HG02885 (cell line): ENCODE measurements around the gene DNM1L.

Experiments
- ATAC-seq: cut with Tn5 transposase; IDR thresholded peaks from one replicate; pipeline ENCODE4 v1.9.1; 2021; ENCODE audit warnings: mild to moderate bottlenecking; ENCODE audit not compliant: unreplicated experiment, poor library complexity

The DNM1L gene

DNA sequence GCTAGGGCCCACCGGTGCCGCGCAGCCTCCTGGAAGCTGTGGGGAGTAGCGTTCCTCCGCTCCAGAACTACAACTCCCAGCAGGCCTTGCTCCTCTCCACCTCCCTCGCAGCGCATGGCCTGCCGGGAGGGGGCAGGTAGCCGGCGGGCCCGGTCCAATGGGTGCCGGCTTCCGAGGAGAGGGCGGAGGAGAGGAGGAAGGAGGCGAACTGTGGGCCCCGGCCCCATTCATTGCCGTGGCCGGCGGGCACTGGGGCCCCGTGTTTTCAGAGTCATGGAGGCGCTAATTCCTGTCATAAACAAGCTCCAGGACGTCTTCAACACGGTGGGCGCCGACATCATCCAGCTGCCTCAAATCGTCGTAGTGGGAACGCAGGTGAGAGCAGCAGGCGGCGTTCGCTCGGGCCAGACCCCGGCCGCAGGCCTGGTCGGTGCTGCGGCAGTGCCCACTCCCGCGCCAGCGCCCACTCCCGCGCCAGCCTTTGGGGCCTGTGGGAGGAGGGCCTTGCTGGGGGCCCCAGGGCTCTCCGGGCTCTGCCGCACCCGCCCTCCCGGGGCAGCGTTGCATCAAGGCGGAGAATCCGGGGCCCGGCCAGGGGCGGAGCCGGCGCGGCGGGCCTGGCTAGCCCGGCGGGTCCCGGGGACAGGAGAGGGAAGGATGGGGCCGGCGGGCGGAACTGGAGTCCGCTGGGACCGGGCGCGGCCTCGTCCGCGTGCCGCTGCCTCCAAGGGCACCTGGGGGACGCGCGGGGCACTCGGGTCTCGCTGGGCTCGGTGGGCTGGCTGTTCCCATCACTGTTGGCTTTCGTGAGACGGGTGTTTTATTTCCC is at the start of gene DNM1L:
Gene DNM1L, plus strand, starts transcription at position 211 of the 829 bp plus-strand sequence. Its CDS starts 63 bp downstream, at position 274.
- ATAC-seq = peak; percentile 93

DNA sequence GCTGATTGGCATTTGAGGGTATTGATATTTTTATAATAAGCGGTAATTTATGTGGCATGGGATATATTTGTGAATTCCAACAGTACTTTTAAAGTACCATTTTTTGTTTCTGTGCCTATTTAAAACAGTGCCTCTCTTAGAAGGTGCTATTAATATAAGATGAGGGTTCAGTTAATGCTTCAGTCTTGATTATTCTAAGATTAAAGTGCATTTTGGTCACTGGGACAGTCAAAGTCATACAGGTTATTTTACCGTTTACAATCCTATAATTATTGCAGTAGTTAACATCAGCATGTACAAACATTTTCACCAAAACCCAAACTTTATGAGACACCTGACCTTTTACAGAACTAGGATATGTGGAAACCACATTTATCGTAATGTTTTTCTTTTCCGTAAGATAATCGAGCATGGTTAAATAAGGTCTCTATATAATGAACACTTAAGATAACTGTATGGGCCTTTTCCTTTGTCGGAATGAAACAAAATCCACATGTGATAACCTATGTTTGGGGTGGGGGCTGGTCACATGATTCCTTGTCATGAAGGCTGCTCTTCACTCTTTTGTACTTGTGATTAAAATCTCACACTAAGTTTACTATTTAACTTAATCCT is 37.7 kb upstream of the DNM1L start:
- no peak for ATAC-seq

DNA sequence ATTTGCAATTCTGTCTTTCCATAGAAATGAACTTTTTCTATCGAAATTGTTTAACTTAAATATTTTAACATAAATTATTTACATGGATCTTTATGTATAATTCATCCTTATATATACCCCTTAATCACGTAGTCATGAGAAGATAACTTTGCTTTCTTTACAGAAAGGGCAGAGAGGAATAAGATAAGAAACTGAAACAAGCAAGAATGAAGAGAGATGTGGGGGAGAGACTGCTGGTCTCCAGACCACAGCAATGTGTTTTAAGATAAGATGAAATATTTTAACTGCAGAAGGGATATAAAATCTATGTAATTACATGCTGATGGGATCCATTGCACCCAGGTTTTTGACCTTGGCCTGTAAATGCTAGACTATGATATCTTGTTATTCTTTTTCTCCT is 34.7 kb upstream of the DNM1L start:
- ATAC-seq = no peak

DNA sequence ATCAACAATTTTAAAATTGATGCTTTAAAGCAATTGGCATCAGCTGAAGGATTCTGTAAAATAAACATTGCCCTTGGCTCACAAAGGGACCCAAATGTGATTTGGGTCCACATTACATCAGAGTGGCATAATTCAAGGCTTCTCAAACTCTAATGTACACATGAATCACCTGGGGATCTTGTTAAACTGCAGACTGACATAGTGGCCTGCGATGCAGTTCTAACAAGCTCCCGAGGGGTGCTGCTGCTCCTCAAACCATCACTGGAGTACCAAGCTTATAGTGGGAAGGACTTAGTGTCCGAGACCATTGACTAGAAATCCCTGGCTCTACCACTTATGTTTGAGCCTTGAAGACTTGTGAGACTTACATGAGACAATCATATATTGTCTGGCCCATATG is 31.8 kb upstream of the DNM1L start:
- ATAC-seq = no peak

DNA sequence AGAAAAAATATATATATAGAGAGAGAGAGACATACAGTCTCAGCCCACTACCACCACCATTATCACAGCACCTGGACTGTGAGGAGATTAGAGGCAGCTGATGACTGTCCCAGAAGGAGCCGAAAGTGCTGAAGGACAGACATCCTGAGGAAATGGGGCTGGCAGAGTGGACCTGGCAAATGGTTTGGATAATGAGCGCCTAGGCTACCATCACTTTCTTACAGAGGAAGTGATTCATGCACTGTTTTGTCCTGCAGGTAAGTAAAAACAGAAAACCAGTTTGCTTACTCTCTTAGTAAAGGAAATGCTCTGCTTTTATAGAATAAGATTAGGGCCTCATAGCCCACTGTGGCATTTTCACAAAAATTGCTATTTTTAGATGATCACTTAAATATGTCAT is 28.6 kb upstream of the DNM1L start:
- no peak for ATAC-seq

DNA sequence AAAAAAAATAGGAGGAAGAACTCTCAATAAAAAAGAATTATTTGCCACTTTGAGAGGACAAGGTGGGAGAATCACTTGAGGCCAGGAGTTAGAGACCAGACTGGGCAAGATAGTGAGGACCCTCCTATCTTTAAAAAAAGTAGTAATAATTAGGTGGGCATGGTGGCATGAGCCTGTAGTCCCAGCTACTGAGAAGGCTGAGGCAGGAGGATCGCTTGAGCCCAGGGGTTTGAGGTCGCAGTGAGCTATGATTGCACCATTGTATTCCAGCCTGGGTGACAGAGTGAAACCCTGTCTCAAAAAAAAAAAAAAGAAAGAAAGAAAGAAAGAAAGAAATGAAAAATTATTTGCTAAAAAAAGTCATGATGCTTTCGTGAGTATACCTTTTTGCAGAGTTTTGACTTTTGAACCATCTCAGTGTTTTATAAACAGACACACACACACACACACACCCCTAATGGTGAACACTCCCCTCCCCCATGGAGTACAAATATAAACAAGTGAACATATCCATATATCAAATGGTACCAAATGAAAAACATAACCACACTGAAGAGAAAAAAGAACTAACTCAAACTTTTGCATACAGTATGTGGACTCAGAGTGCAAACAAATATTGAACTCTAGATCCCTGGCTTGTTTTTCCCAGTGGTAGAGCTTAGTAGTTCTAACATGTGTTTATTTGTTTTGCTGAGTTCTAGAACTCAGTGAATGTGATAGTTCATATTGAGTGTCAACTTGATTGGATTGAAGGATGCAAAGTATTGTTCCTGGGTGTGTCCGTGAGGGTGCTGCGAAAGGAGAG is 27.7 kb upstream of the DNM1L start:
- no peak for ATAC-seq

DNA sequence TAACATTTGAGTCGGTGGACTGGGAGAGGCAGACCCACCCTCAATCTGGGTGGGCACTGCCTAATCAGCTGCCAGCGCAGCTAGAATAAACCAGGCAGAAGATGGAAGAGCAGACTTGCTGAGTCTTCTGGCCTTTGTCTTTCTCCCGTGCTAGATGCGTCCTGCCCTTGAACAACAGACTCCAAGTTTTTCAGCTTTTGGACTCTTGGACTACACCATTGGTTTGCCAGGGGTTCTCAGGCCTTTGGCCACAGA is 27.2 kb upstream of the DNM1L start:
- ATAC-seq = no peak

DNA sequence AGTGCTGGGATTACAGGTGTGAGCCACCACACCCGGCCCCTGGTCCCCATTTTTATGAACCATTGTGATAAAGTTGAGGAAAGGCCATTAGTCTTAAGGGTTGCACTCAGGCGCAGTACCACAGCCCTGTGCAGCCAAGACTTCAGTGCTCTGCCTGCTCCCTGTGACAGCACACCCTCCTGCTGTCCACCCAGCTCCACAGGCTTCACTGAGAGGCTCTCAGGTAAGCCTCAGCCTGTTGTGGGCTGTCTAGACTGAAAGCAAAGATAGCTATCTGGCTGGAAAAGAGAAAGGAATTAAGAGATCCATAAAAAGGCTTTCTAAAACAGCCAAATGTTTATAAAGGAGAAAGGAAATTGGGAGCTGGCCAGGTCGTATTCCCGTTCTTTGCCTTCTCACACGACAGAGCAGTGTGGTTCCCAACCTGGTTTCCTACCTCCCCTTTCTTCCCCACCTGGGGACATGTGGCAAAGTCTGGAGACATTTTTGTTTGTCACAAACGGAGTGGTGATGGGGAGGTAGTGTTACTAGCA is 19.1 kb upstream of the DNM1L start:
- no peak for ATAC-seq

DNA sequence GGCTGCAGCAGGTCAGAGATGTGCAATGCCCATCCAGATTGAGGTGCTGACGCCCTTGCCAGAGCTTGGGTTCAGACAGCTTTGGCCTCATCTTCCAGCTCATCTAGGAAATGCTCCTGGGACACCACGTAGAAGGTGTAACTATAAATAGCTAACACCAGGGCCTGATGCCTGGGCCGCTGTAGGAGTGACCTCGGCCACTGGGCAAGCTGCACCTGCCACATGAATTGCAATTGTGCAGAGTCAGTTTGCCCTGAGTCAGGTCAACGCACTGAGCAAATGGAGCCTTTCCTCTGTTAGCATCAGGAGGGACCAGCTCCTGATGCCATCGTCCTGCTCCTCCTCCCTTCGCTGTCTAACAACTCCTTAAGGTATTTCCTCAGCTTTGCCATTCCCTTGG is 17.4 kb upstream of the DNM1L start:
- no peak for ATAC-seq

DNA sequence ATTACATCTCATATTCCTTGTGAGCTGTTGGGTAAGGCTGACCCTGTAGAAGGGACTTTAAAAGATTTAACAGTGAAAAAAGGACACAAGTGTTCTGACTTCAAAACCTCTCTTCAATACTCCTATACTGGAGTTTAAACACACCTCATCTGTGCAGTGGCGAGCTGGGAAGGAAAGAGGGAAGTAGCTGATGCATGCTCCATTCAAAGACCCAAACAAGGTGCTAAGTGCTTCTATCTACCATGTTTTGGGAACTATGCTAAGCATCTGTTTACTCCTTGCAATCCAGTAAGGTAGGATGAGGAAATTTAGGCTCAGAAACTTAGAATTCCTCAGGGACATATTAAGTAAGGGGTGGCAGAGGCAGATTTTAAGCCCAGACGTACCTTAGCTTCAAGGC is 16.4 kb upstream of the DNM1L start:
- ATAC-seq = no peak

DNA sequence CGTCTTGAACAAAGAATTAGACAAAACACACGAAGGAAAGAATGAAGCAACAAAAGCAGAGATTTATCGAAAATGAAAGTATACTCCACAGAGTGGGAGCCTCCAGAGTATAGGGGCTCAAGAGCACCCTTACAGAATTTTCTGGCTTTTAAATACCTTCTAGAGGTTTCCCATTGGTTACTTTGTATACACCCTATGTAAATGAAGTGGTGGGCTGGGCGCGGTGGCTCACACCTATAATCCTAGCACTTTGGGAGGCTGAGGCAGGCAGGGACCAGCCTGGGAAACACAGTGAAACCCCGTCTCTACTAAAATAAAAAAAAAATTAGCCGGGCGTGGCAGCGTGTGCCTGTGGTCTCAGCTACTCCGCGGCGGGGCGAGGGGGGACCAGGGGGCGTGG is 13.1 kb upstream of the DNM1L start:
- ATAC-seq = no peak

DNA sequence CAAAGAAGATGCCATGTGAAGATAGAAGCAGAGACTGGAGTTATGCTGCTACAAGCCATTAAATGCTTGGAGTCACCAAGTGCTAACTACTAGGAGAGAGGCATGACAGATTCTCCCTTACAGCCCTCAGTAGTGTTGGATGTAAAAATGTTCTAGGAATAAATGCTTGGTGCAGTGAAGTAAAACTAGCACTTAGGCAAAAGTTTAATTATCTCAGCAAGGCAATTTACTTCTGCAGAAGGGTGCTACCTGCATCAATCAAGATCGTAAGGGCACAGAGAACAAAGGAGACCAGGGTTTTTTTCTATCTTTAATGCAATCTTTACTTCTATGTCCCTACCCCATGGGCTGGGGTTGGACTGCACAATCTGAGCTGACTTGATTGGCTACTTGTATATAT is 9.5 kb upstream of the DNM1L start:
- ATAC-seq = no peak

DNA sequence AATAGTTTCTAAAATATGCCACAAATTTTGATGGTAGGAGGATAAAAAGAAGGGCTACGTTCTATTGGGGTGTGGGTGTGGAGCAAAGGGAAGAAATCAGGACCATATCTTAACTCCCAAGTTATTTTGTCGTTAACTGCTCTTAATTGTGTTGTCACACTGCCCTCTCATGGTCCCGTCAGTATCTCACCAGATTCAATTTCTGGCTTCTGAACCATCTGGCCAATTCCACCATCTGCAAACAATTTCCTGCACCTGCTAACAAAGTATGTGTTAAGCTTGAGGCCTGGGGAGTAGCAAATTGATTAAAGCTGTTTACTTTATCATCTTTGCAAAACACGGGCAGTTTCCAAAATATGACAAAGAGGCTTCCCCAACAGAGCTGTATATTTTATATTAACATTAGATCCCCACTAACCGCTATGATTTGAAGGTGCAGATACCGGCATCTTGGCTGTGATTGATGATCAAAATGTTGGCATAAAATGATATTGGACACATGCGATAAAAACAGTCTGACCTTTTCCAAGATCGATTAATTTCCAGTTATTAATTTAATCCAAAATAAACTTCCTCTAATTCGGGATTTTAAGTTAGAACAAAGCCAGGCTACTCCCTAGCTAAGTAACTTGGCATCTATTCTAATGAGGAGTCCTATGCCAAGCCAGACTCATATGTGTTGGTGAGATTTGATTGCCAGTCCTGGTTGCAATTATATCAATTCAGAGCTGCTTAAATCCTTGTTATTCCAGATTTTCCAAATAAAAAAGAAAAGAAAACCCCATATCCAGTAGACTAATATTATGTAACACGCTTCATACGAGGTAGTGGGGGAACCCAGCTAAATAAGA is 6.9 kb upstream of the DNM1L start:
- peak; percentile 46 for ATAC-seq

DNA sequence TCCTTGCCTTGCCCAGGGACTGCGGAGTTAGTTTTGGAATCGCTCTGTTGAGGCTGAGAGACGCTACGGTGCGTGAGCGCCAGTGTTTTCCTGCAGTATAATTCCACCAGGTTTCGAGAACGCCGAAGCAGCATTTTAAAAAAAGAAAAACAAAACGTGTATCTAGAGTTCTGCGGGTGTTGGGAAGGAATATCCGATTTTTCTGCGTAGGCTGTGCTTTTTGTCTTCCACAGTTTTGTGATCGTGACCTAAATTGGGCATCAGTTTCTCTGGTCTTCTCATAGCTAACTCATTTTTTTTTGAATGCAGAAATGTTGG is 778 bp downstream of the DNM1L start:
- ATAC-seq = no peak

DNA sequence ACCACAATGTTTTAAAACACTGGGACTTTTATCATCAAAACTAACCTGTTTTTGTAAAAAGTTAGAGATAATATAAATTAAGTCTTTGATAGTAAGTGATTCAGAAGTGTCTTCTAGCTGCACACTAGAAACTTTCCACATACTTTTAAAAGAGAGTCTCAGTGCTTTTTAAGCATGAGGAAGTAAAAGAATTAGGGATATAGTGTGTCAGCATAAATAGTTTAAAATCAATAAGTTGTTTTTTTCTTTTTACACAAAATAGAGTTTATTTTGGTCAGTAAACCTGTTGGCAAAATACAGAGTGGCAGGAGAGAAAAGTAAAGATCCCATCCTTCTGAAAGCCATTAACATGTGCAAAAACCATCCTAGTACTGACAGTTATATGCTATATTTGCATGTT is 1.7 kb downstream of the DNM1L start:
- ATAC-seq = no peak

DNA sequence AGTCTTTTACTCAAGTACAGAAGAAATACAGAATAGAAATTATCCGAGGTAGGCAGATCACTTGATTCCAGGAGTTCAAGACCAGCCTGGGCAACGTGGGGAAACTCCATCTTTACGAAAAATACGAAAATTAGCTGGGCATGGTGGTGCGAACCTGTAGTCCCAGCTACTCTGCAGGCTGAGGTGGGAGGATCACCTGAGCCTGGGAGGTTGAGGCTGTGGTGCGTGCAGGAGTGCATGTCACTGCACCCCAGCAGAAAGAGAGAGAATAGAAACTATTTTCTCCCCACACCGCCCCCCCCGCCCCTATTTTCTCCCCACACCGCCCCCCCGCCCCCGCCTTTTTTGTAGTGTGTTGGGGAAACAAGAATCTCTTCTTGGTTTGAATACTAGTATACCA is 2.2 kb downstream of the DNM1L start:
- peak; percentile 24 for ATAC-seq

DNA sequence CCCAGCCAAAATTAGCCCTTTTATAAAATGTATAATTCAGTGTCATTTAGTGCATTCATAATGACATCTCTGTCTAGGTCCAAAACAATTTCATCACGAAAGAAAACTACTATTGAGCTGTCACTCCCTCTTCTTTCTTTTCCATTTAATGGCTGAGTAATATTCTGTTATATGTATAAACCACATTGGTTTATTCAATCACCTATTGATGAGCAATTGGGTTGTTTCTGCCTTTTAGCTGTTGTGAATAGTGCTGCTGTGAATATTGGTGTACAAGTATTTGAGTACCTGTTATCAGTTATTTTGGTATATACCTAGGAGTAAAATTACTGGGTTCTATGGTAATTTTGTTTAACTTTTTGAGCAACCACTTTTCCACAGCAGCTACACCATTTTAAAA is 7.2 kb downstream of the DNM1L start:
- ATAC-seq = no peak

DNA sequence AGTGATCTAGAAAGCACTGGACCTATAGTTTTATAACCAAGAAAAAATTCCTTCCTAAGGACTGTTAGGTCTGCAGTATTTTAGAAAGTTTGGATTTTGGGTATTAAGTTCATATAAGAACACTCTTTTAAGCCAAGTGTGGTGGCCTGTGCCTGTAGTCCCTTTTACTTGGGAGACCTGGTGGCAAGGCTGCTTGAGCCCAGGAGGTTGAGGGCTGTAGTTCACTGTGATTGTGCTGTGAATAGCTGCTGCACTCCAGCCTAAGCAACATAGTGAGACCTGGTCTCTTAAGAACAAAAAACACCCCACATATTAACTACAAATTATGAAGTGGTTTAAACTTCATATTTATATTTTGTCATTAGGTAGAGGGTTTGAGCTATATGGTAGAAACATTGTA is 9.7 kb downstream of the DNM1L start:
- ATAC-seq = no peak

DNA sequence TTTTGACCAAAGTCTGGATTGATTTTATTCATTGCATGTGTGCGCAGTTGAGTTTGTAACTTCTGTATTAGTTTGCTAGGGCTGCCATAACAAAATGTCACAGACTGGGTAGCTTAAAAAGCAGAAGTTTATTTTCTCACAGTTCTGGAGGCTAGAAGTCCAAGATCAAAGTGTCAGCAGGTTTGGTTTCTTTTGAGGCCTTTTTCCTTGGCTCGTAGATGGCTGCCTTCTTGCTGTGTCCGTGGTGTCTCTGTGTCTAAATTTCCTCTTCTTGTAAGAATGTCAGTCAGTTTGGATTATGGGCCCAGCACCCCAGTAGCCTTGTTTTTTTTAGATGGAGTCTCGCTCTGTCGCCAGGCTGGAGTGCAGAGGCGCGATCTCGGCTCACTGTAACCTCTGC is 11.8 kb downstream of the DNM1L start:
- no peak for ATAC-seq

DNA sequence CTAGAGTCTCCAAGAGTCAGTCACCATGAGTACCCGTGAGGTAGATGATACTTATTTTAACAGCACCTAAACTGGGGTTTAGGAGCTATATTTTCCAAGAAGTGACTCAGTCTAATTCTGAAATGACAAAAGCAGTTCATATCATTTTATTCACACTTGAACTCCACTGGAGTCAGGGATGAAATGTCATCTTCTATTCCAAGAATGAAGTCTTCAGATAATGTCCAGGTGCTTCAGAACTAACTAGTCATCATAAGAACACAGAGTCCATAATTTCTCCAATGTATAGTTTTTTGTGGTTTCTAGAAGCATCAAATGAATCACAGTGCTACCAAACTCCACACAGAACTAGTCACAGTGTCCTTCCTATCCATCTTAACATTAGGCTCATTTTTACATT is 13.3 kb downstream of the DNM1L start:
- ATAC-seq = peak; percentile 47

DNA sequence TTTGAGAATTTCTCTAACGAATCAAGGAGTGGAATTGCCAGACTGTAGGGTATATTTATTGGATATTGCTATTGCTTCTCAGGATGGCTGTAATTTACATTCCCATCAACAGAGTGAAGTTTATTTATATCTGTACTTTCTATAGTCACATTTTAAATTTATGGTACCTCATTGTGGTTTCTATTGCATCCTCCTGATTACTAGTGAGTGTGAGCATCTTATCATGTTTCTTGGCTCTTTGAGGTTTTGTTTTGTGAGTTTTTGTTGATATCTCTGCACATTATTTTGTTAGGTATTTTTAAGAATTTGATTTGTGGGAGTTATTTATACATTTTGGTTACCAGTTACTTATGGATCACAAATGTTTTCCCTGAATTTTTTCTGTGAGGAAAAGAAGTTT is 13.9 kb downstream of the DNM1L start:
- ATAC-seq = no peak
